ENCODE results near the gene ANKRD18B.
A peak's percentile ranks its signal among the peaks of the same experiment; 100 is the strongest.
"Not testable (repeated sequence)": the region's sequence is repeated elsewhere in the genome, so short reads cannot be mapped to it uniquely, and the experiment has no call there.

ANKRD18B gene

GRCh38 chr9:33523397-33524305, at the start of gene ANKRD18B:
Gene ANKRD18B (plus strand): TSS chr9:33524251. CDS start chr9:33524490, 239 bp downstream.
- peak; percentile 57 for DNase-seq (ENCODE audit: low spot score)

- DNase-seq (ENCODE audit: low spot score) = no peak
These were observed 48.7 kb upstream of the ANKRD18B start for GRCh38 chr9:33475357-33475756.

GRCh38 chr9:33476503-33476902, 47.5 kb upstream of the ANKRD18B start:
- no peak for DNase-seq (ENCODE audit: low spot score)

DNA sequence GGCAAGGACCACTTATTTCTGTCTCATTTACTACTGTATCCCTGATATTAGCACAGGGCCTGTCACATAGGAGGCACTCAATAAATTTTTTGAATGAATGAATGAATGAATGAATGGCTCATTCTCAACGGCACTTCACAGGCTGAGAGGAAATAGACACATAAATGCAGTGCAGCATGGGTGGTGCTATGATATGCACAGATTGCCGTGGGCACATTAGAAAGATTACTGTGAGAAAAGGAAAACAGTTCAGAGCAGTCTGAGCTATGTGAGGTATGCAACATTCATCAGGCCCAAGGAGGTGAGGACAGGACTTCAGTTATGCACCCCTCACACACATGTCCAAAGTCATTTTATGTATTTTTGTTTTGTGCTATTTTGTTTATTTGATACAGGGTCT, 43.9 kb upstream of the ANKRD18B start:
- DNase-seq (ENCODE audit: low spot score) = no peak

DNA sequence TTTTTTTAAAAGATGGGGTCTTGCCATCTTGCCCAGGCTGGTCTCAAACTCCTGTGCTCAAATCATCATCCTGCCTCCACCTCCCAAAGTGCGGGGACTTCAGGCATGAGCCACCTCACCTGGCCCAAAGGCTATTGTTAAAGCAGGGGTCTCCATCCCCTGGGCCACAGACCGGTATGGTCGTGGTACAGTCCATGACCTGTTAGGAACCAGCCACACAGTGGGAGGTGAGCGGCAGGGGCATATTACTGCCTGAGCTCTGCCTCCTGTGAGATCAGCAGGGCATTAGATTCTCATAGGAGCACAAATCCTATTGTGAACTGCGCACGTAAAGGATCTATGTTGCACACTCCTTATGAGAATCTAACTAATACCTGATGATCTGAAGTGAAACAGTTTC, 43.1 kb upstream of the ANKRD18B start:
- no peak for DNase-seq (ENCODE audit: low spot score)

GRCh38 chr9:33485312-33485711, 38.7 kb upstream of the ANKRD18B start:
- not testable (repeated sequence) for DNase-seq (ENCODE audit: low spot score)

DNA sequence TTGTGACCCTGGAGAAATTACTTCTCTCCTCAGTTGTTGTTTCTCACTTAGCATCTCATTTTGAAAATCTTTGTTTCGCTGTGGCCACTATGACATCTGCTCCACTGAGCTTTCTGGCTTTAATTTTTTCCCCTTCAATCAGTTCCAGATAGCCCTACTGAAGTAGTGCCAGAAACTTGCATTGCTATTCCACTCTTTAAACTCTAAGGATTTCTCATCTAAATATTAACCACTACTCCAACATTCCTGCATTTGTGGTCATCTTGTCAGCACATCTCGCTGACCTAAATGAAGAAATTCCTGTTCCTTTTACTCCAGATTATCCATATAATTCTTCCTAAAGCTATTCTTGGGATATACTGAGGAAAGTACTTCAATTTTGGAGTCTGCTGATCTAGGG, 35.0 kb upstream of the ANKRD18B start:
- no peak for DNase-seq (ENCODE audit: low spot score)

- DNase-seq (ENCODE audit: low spot score) = not testable (repeated sequence)
These were observed 30.2 kb upstream of the ANKRD18B start for GRCh38 chr9:33493819-33494218.

- DNase-seq (ENCODE audit: low spot score) = no peak
These were observed 25.7 kb upstream of the ANKRD18B start for GRCh38 chr9:33498387-33498786.

- peak; percentile 36 for DNase-seq (ENCODE audit: low spot score)
These were observed 17.3 kb upstream of the ANKRD18B start for GRCh38 chr9:33506626-33507370.

DNA sequence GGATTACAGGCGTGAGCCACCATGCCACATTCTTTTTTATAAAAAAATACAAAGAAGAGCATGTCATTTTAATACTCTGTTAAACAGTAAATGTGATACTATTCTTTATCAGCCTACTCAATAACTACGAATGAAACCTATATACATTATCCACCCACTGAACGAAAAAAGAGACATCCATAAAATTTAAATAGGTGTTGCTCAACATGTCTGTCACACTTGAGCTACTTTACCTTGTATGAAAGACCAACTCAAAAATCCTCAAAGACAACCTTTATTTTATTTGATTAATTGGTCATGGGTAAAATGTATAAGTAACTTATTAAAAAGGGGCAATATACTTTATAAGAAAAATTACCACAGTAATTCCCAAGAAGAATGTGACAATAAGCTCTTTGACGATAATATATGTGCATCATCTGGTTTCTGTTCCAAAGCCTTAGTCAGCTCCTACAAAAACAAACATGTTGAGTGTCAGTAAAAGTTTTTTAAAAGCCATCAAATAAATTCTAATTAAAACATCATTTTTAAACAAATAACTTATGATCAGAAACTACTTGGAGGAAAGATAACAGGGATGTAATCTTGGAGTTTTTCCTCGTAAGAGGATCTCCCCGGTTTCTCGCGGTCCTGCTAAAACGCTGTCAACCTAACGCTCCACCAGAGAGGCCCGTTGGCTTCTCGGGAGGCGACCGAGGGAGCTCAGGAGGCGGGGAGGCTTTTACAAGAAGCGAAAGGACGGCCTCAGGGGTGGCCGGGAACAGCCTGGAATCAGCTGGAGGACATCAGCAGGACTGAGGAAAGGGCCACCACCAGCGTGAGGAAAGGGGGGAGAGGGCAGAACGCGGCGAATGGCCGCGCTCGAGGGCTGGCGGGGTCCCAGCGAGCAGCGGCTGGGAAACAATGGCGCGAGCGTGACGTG, 13.5 kb upstream of the ANKRD18B start:
- peak; percentile 48 for DNase-seq (ENCODE audit: low spot score)

DNA sequence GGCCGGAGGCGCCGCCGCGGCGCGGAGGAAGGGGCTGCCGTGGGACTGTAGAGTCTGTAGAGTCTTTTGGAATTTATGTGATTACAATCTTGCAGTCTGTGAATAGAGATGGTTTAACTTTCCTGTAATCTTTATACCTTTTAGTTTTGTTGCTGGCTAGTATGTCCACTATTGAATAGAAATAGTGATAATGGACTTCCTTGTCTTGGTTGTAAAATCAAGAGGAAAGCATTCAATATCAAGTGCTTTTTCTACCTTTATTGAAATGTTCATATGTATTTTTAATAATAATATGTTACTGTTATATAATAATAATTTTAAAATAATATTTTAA, 12.9 kb upstream of the ANKRD18B start:
- DNase-seq (ENCODE audit: low spot score) = not testable (repeated sequence)

GRCh38 chr9:33512535-33512934, 11.5 kb upstream of the ANKRD18B start:
- not testable (repeated sequence) for DNase-seq (ENCODE audit: low spot score)

DNA sequence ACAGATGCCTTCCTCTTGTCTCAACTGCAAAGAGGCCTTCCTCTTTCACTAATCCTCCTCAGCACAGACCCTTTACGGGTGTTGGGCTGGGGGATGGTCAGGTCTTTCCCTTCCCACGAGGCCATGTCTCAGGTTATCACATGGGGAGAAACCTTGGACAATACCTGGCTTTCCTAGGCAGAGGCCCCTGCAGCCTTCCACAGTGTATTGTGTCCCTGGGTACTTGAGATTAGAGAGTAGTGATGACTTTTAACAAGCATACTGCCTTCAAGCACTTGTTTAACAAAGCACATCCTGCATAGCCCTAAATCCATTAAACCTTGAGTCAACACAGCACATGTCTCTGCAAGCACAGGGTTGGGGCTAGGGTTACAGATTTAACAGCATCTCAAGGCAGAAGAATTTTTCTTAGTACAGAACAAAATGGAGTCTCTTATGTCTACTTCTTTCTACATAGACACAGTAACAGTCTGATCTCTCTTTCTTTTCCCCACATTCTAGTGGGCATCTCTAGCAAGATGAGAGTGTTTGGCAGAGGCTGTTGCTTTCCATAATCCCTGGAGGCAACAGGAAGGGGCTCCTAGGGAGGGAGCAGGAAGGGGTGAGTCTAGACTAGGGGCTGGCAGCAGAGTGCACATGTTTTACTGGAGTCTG, 8.6 kb upstream of the ANKRD18B start:
- DNase-seq (ENCODE audit: low spot score) = not testable (repeated sequence)

- not testable (repeated sequence) for DNase-seq (ENCODE audit: low spot score)
These were observed 7.7 kb upstream of the ANKRD18B start for GRCh38 chr9:33516397-33516796.

DNA sequence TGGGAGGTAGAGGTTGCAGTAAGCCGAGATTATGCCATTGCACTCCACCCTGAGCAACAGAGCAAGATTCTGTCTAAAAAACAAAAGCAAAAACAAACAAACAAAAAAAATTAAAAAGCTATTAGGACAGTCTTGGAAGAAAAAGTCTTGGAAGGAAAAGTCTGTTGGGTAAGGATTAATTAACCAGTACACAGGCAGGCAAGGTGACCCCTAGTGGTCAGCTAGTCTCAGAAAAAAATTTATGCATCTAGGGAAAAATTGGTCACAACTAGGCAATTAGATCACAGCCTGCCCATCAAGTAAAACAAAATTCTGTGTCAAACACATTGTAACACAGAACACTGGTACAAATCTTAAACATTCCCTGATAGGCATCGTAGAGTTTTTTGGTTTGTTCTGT, 6.7 kb upstream of the ANKRD18B start:
- DNase-seq (ENCODE audit: low spot score) = peak; percentile 55

- peak; percentile 58 for DNase-seq (ENCODE audit: low spot score)
These were observed 6.0 kb upstream of the ANKRD18B start for GRCh38 chr9:33517934-33518577.

GRCh38 chr9:33521861-33522260, 2.2 kb upstream of the ANKRD18B start:
- DNase-seq (ENCODE audit: low spot score) = not testable (repeated sequence)

DNA sequence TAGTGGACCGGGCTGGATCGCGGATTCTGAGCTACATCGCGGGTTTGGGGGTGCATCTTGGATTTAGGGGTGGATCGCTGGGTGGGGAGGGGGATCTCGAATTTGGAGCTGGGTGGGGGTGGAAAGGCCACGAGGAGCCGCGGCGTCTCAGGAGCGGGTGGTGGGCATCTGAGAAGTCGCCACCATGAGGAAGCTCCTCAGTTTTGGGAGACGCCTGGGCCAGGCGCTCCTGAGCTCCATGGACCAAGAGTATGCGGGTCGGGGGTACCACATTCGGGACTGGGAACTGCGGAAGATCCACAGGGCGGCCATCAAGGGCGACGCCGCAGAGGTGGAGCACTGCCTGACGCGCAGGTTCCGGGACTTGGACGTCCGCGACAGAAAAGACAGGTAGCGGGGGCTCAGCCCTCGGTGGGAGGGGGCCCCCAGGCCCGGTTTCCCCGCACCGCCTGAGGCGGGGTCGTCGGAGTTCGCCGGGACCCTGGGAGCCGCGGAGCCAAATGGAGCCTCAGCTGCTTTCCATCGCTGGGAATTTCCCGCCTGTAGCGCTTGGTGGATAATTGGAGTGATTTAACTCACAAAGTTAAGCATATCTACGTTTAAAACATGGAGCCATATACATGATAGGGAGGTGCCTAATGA, 376 bp downstream of the ANKRD18B start:
- DNase-seq (ENCODE audit: low spot score) = no peak

DNA sequence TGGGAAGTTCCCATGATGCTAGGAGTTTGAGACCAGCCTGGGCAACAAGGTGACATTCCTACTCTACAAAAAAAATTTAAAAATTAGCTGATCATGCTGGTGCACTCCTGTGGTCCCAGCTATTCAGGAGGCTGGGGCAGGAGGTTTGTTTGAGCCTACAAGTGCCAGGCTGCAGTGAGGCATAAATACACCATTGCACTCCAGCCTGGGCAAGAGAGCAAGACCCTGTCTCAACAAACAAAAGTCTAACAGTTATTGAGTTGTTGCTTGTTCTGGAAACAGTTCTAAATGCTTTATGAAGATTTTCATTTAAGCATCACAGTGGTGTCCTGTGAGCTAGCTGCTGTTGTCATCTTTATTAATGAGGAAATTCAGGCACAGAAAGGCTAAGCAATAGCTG, 4.0 kb downstream of the ANKRD18B start:
- not testable (repeated sequence) for DNase-seq (ENCODE audit: low spot score)

Data from AG08396 (cell line).